ENCODE measurements around the gene TST. TPM values are rescaled to one million over a fixed set of nuclear protein-coding genes. Genes with fewer than 3 reads are reported as not detected.

The TST gene
- total and polyA plus RNA-seq, 2 donors (not counting 3 experiments of a cell fraction or from before 2014, with no cell fraction given): 39.2 to 95.1 TPM

DNA sequence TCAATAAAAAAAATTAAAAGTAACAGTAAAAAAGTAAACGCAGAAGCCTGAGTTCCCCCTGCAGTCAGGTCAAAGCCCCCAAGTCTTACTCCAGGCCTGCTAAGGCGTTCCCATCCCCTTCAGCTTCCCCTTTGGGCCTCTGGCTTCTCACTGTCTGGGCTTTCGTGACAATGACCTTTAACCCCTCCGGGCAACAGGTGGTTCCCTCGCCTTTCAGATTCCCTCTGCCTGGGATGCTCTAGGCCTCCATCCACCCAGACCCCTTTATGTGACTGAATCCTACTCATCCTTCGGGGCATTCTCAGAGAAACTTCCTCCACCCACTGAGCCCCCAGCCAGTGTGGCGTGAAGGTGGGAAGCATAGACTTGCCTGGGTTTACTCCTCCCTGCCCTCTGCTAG lies 8.3 kb upstream of the TST start:
- no peaks in the 10 kb centered on the region for H4K20me1 ChIP-seq (replicated peaks; ENCODE audit: control insufficient read depth, extremely low read depth, insufficient read depth, low read length)
- intact Hi-C loops (cut with micrococcal nuclease) (no loop called here), dilution Hi-C loops (cut with MboI; ENCODE audit: extremely low pct_ligation_motif_present, low sequenced_read_pairs) (no loop called here)
- H3K4me3 ChIP-seq (replicated peaks in 1 of 3; ENCODE audit: insufficient read depth in 1 of 3, low read depth in 1 of 3, low read length in 3 of 3): no peak overlapping the region
- H2AFZ ChIP-seq (ENCODE audit: low read depth, low read length): no peak overlapping the region
- H3K27ac ChIP-seq (ENCODE audit: insufficient read depth, low read depth, low read length): no peak overlapping the region
- DNase-seq (ENCODE audit: low read depth, low spot score) (no peak), FAIRE-seq (no peak)
- TF ChIP-seq, protein P1, sequence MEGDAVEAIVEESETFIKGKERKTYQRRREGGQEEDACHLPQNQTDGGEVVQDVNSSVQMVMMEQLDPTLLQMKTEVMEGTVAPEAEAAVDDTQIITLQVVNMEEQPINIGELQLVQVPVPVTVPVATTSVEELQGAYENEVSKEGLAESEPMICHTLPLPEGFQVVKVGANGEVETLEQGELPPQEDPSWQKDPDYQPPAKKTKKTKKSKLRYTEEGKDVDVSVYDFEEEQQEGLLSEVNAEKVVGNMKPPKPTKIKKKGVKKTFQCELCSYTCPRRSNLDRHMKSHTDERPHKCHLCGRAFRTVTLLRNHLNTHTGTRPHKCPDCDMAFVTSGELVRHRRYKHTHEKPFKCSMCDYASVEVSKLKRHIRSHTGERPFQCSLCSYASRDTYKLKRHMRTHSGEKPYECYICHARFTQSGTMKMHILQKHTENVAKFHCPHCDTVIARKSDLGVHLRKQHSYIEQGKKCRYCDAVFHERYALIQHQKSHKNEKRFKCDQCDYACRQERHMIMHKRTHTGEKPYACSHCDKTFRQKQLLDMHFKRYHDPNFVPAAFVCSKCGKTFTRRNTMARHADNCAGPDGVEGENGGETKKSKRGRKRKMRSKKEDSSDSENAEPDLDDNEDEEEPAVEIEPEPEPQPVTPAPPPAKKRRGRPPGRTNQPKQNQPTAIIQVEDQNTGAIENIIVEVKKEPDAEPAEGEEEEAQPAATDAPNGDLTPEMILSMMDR (IDR thresholded peaks at IDR 0.05; ENCODE audit: extremely low read depth in 1 of 2, insufficient read depth in 1 of 2, low read depth in 1 of 2, low read length in 2 of 2): no peak
- TF ChIP-seq EZH2 (IDR thresholded peaks at IDR 0.05; ENCODE audit: borderline replicate concordance, low read depth, low read length, severe bottlenecking) (no peak), MYC (IDR thresholded peaks at IDR 0.05; ENCODE audit: low read depth, low read length) (no peak), GATA2 (IDR thresholded peaks at IDR 0.05; ENCODE audit: insufficient read depth, insufficient read length, low read depth, low read length) (no peak), POLR2AphosphoS5 (IDR thresholded peaks at IDR 0.05; ENCODE audit: insufficient read depth, low read depth, low read length) (no peak), FOS (IDR thresholded peaks at IDR 0.05; ENCODE audit: borderline replicate concordance, insufficient read depth, low read length) (no peak), POLR2A (IDR thresholded peaks at IDR 0.05; ENCODE audit: low read depth, low read length) (no peak), JUN (IDR thresholded peaks at IDR 0.05; ENCODE audit: borderline replicate concordance, insufficient read depth, insufficient read length, low read depth) (no peak)
- TF ChIP-seq, protein P2, sequence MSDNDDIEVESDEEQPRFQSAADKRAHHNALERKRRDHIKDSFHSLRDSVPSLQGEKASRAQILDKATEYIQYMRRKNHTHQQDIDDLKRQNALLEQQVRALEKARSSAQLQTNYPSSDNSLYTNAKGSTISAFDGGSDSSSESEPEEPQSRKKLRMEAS (IDR thresholded peaks at IDR 0.05; ENCODE audit: insufficient read depth, insufficient read length): no peak
- CTCF ChIA-PET: interaction anchor here (1.6 kb wide), 1 partner anchor 17 kb away, joined by 5 read pairs; no protein-coding TSS in a partner anchor
- peaks cover 6 to 37% of the 10 kb centered on the region in 2 experiments for H3K36me3 ChIP-seq (ENCODE audit: control insufficient read depth in 2 of 2, extremely low read depth in 1 of 2, insufficient read depth in 2 of 2, low read length in 2 of 2)
- no peaks in the 10 kb centered on the region for H3K9me3 ChIP-seq (replicated peaks; ENCODE audit: control insufficient read depth, insufficient read depth, low read length)
- H3K4me1 ChIP-seq (ENCODE audit: control insufficient read depth, extremely low read depth, insufficient read depth, low read length): peaks cover 9% of the 10 kb centered on the region
- no peaks in the 10 kb centered on the region for H3K9me1 ChIP-seq (replicated peaks; ENCODE audit: control insufficient read depth, extremely low read depth, insufficient read depth, low read length)
- BruUV-seq (replicated peaks): no TSS peak
- peaks cover 2% of the 10 kb centered on the region for H3K79me2 ChIP-seq (ENCODE audit: control insufficient read depth, insufficient read depth, low read length)
- H3K27me3 ChIP-seq (ENCODE audit: control insufficient read depth in 2 of 2, insufficient read depth in 2 of 2, low read length in 2 of 2): no peaks in the 10 kb centered on the region
- no peak overlapping the region for H3K9ac ChIP-seq (replicated peaks; ENCODE audit: extremely low read depth, insufficient read depth, low read length)
- POLR2A ChIA-PET: no interaction called here
- no peak overlapping the region for H3K4me2 ChIP-seq (ENCODE audit: insufficient read depth, low read length)
